ENCODE results near the gene MED15. TPM values are rescaled to one million over a fixed set of nuclear protein-coding genes. Genes with fewer than 3 reads are reported as not detected.
"Not testable (repeated sequence)": the region's sequence is repeated elsewhere in the genome, so short reads cannot be mapped to it uniquely, and the experiment has no call there.

MED15 gene
- total and polyA plus RNA-seq, 9 donors = 15.3 to 52.4 (median 42.4) TPM

DNA sequence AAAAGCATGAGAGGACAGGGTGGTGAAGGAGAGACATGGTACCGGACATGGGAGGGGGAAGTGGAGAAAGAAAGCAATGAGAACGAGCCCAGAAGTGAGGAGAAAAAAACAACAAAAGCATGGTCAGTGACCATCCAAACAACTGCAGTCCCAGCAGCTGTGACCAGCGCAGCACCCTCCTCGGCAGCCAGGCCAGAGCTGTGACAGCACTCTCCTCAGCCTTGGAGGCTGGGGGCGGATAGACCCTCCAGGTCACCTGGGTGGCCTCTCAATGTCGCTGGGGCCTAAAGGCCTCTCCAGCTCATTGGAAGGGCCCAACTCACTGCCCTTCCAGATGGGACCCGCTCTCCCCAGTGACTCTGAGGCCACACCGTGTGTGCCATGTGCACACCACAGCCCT is 103.3 kb downstream of the MED15 start:
- 72% methylated on average over 8 of the region's 8 CpGs for WGBS (ENCODE audit: insufficient coverage)
- no peak overlapping the region for H3K27ac ChIP-seq (ENCODE audit: low read length)
- peaks cover 2% of the 10 kb centered on the region for H3K27me3 ChIP-seq (ENCODE audit: control insufficient read depth, insufficient read depth, low read length)

DNA sequence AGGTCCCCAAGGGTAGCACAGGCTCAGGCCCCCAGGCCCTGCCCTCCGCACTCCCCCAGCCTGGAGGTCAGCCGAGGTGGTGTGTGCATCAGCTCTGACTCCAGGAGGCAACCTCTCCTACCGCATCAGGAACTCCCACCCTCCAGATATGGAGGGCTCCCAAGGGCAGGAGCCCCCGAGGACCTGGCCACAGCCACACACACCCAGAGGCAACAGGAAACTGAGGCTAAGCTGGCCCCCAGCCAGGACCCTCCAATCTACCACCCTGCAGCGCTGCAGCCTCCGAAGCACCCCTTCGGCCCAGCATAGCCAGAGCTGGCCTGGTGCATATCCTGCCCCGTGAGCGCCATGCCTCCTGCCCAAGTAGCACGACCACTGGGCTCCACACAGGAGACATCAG is 104.0 kb downstream of the MED15 start:
- Histone ChIP-seq H3K4me1 (ENCODE audit: control insufficient read depth, insufficient read depth, low read length) (no peaks in the 10 kb centered on the region), H3K36me3 (ENCODE audit: control insufficient read depth, insufficient read depth, low read length) (no peaks in the 10 kb centered on the region), H3K27me3 (ENCODE audit: control insufficient read depth, insufficient read depth, low read length) (peaks cover 2% of the 10 kb centered on the region), H3K4me3 (ENCODE audit: low read length) (no peak overlapping the region), H3K27ac (ENCODE audit: low read length) (no peak overlapping the region), H3K9me3 (replicated peaks; ENCODE audit: control insufficient read depth, low read depth, low read length) (no peaks in the 10 kb centered on the region)
- no peak for DNase-seq
- 80% methylated on average over 10 of the region's 10 CpGs for WGBS (ENCODE audit: insufficient coverage)

More for the DNA sequence above, 103.3 kb downstream of the MED15 start:
- Histone ChIP-seq H3K4me3 (ENCODE audit: low read length) (no peak overlapping the region), H3K9me3 (replicated peaks; ENCODE audit: control insufficient read depth, low read depth, low read length) (no peaks in the 10 kb centered on the region), H3K36me3 (ENCODE audit: control insufficient read depth, insufficient read depth, low read length) (no peaks in the 10 kb centered on the region), H3K4me1 (ENCODE audit: control insufficient read depth, insufficient read depth, low read length) (no peaks in the 10 kb centered on the region)
- DNase-seq = no peak

DNA sequence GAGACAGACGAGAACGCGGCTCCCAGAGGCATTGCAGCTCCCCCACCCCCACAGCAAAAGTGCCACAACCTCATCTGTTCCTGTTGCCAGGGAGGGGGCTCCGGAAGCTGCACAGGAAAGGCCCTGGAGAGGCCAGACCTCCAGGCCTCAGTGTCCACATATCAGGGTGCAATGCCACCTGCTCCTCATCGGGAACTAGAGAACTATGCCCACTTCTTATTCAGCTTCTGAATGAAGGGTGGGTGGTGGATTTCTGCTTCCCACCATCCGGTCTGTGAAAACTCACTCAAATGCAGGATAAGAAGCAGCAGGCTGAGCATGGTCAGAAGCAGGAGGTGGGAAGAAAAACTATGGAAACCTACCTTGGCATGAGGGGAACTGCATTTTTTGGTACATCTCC is 105.9 kb downstream of the MED15 start:
- no peak for DNase-seq
- no CpG with 5 or more reads among the region's 6 CpGs for WGBS (ENCODE audit: insufficient coverage)
- Histone ChIP-seq H3K36me3 (ENCODE audit: control insufficient read depth, insufficient read depth, low read length) (no peaks in the 10 kb centered on the region), H3K4me1 (ENCODE audit: control insufficient read depth, insufficient read depth, low read length) (no peaks in the 10 kb centered on the region), H3K27ac (ENCODE audit: low read length) (no peak overlapping the region), H3K4me3 (ENCODE audit: low read length) (no peak overlapping the region), H3K27me3 (ENCODE audit: control insufficient read depth, insufficient read depth, low read length) (no peaks in the 10 kb centered on the region), H3K9me3 (replicated peaks; ENCODE audit: control insufficient read depth, low read depth, low read length) (no peaks in the 10 kb centered on the region)

DNA sequence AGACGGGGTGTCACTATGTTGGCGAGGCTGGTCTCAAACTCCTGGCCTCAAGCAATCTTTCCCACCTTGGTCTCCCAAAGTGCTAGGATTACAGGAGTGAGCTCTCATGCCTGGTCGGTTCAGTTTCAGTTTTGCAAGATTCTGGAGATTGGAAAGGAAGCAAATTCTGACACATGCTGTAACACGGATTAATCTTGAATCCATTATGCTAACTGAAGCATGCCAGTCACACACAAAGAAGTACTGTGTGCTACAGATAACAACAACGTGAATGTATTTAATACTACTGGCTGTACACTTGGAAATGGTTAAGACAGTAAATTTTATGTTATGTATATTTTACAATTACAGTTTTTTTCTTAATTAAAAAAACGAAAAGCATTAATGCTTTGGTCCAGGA is 107.6 kb downstream of the MED15 start:
- Histone ChIP-seq H3K4me1 (ENCODE audit: control insufficient read depth, insufficient read depth, low read length) (no peaks in the 10 kb centered on the region), H3K36me3 (ENCODE audit: control insufficient read depth, insufficient read depth, low read length) (no peaks in the 10 kb centered on the region), H3K27ac (ENCODE audit: low read length) (no peak overlapping the region), H3K4me3 (ENCODE audit: low read length) (no peak overlapping the region), H3K9me3 (replicated peaks; ENCODE audit: control insufficient read depth, low read depth, low read length) (no peaks in the 10 kb centered on the region), H3K27me3 (ENCODE audit: control insufficient read depth, insufficient read depth, low read length) (no peaks in the 10 kb centered on the region)
- no CpG with 5 or more reads among the region's 6 CpGs for WGBS (ENCODE audit: insufficient coverage)
- DNase-seq = no peak

DNA sequence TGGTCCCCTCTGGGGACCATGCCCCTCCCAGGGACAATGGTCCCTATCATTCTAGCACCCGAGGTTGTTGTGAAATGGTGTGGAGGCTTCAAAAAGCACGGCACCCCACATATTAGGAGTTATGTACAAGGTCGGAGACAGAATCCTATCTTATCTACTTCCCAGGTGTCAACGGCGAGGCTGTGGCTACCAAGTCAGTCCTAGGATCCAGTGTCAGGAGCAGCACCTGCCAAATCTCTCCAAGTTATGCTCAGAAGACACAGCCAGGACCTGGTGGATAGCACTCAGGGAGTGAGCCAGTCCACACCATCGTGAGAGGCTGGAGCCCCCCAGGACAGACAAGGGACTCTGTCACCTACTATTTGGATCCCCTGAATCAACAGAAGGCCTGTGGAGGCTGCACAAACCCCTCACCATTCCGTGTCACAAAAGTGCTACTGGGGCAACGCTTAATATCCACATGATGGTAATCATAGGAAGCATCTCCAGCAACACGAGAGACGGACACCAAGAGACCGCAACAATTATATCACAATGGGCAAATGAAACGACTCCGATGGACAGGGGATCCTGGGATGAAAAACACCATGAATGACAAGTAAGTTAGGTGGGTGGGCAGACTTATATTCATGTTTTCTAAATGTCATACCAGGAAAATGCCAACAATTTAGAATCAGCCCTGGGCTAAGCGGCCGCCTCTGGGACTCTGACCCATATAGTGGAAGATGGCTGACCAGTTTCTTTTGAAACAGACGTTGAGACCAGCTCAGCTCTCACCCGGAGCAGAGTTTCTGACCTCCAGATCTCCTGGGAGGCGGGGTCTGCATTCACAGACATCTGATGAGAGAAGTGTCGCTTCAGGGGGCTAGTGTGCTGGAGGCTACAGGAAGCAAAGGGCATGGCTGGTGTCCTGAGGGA is 108.4 kb downstream of the MED15 start:
- Histone ChIP-seq H3K27me3 (ENCODE audit: control insufficient read depth, insufficient read depth, low read length) (no peaks in the 10 kb centered on the region), H3K36me3 (ENCODE audit: control insufficient read depth, insufficient read depth, low read length) (no peaks in the 10 kb centered on the region), H3K27ac (ENCODE audit: low read length) (no peak overlapping the region), H3K9me3 (replicated peaks; ENCODE audit: control insufficient read depth, low read depth, low read length) (no peaks in the 10 kb centered on the region), H3K4me3 (ENCODE audit: low read length) (no peak overlapping the region), H3K4me1 (ENCODE audit: control insufficient read depth, insufficient read depth, low read length) (no peaks in the 10 kb centered on the region)
- WGBS (ENCODE audit: insufficient coverage) = 68% methylated on average over 9 of the region's 19 CpGs
- no peak for DNase-seq

DNA sequence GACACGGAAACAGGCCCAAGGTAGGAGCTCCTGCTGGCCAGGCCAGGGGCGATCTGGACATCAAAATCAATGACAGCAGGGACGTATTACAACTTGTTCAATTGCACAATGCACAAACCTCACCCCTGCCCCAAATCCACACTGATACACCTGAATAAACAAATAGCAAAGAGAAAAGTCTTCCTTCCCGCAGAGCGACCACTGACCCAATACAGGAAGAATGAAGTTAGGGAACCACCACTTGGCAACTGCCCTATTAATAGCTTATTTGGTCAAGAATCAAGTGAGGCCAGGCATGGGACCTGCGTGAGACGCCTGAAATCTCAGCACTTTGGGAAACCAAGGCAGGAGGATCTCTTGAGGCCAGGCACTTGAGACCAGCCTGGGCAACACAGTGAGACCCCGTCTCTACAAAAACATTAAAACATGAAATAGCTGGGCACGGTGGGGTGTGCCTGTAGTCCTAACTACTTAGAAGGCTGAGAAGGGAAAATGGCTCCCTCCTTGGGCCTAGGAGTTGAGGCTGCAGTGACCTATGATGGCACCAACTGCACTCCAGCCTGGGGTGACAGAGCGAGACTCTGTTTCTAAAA is 109.1 kb downstream of the MED15 start:
- no peak overlapping the region for H3K27ac ChIP-seq (ENCODE audit: low read length)
- H3K4me3 ChIP-seq (ENCODE audit: low read length) = no peak overlapping the region
- no peaks in the 10 kb centered on the region for H3K9me3 ChIP-seq (replicated peaks; ENCODE audit: control insufficient read depth, low read depth, low read length)
- no peaks in the 10 kb centered on the region for H3K36me3 ChIP-seq (ENCODE audit: control insufficient read depth, insufficient read depth, low read length)
- no peaks in the 10 kb centered on the region for H3K27me3 ChIP-seq (ENCODE audit: control insufficient read depth, insufficient read depth, low read length)
- no peak for DNase-seq
- H3K4me1 ChIP-seq (ENCODE audit: control insufficient read depth, insufficient read depth, low read length) = no peaks in the 10 kb centered on the region
- WGBS (ENCODE audit: insufficient coverage) = 83% methylated on average over 2 of the region's 10 CpGs

DNA sequence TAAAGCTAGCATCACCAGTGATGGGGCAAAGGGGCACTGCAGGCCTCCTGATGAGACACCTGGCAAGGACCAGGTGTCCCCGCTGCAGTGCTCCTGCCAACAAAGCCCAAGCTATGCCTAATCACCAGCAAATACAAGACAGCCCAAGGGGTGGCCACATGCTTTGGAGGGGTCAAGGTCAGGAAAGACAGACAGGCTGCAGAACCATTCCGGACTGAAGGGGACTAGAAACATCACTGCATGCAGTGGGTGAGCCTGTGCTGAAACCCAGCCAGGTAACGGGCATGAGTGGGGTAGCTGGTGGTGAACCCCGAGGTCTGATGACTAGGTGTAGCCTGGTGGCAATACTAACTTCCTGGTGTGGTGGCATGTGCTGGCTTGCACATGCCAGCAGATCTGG is 111.1 kb downstream of the MED15 start:
- Histone ChIP-seq H3K9me3 (replicated peaks; ENCODE audit: control insufficient read depth, low read depth, low read length) (no peaks in the 10 kb centered on the region), H3K27me3 (ENCODE audit: control insufficient read depth, insufficient read depth, low read length) (no peaks in the 10 kb centered on the region)
- 79% methylated on average over 3 of the region's 4 CpGs for WGBS (ENCODE audit: insufficient coverage)

DNA sequence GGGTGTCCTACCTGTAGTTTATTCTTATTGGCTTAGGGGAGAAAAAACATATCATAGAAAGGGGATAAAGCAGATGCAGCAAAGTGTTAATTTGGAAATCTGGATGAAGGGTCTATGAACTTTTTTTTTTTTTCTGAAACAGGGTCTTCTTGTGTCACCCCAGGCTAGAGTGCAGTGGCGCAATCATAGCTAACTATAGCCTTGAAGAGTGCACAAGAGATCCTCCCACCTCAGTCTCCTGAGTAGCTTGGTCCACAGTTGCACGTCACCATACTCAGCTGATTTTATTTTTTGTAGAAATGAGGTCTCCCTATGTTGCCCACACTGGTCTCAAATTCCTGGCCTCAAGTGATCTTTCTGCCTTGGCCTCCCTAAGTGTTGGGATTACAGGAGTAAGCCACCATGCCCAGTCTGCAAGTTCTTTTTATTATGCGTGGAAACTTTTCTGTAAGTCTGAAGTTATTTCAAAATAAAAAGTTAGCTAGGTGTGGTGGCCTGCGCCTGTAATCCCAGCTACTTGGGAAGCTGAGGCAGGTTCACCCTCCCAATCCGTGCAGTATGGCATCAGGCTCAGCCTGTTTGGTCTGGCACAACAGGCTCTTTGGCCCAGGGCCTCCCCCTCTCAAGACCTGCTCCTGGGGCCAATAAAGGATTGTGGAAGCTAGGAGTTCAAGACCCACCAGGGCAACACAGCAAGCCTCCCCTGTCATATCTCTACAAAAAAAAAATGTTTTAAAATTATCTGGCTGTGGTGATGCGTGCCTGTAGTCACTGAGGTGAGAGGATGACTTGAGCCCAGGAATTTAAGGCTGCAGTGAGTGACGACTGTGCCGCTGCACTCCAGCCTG is 111.9 kb downstream of the MED15 start:
- no peaks in the 10 kb centered on the region for H3K4me1 ChIP-seq (ENCODE audit: control insufficient read depth, insufficient read depth, low read length)
- DNase-seq = no peak
- H3K27me3 ChIP-seq (ENCODE audit: control insufficient read depth, insufficient read depth, low read length) = no peaks in the 10 kb centered on the region
- no peaks in the 10 kb centered on the region for H3K36me3 ChIP-seq (ENCODE audit: control insufficient read depth, insufficient read depth, low read length)
- no peak overlapping the region for H3K4me3 ChIP-seq (ENCODE audit: low read length)
- no peaks in the 10 kb centered on the region for H3K9me3 ChIP-seq (replicated peaks; ENCODE audit: control insufficient read depth, low read depth, low read length)
- H3K27ac ChIP-seq (ENCODE audit: low read length) = no peak overlapping the region
- WGBS (ENCODE audit: insufficient coverage) = 77% methylated on average over 4 of the region's 8 CpGs

More for the DNA sequence above, 111.1 kb downstream of the MED15 start:
- Histone ChIP-seq H3K27ac (ENCODE audit: low read length) (no peak overlapping the region), H3K36me3 (ENCODE audit: control insufficient read depth, insufficient read depth, low read length) (no peaks in the 10 kb centered on the region), H3K4me1 (ENCODE audit: control insufficient read depth, insufficient read depth, low read length) (no peaks in the 10 kb centered on the region), H3K4me3 (ENCODE audit: low read length) (no peak overlapping the region)
- DNase-seq = no peak

DNA sequence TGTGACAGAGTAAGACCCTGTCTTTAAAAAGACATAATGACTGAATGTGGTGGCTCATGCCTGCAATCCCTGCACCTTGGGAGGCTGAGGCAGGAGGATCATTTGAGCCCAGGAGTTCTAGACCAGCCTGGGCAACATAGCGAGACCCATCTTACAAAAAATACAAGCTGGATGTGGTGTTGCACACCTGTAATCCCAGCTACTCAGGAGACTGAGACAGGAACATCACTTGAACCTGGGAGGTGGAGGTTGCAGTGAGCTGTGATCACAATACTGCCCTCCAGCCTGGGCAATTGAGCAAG is 112.4 kb downstream of the MED15 start:
- not testable (repeated sequence) for H3K27me3 ChIP-seq (ENCODE audit: control insufficient read depth, insufficient read depth, low read length); DNase-seq; H3K4me3 ChIP-seq (ENCODE audit: low read length); H3K27ac ChIP-seq (ENCODE audit: low read length); H3K4me1 ChIP-seq (ENCODE audit: control insufficient read depth, insufficient read depth, low read length); H3K36me3 ChIP-seq (ENCODE audit: control insufficient read depth, insufficient read depth, low read length); H3K9me3 ChIP-seq (replicated peaks; ENCODE audit: control insufficient read depth, low read depth, low read length)
- WGBS (ENCODE audit: insufficient coverage) = no CpG with 5 or more reads among the region's 1 CpG

DNA sequence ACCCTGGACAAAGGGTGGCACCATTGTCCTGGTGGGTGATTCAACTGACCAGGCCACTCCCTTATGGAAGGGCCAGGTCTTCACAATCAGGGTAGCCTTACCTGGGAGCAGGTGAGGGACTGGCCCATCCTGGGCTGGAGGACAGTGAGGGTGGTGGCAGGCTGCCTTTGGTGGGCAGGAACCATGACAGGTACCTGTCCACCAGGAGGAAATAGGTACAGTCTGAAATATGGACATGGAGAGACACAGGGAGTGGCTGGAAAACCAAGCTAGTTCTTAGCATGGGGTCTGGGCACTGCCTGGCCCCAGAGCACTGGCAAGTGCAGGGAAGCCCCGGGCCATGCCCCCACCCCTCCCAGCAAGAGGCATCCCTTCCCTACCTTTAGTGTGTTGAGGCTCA is 113.8 kb downstream of the MED15 start:
- no peak for DNase-seq
- H3K9me3 ChIP-seq (replicated peaks; ENCODE audit: control insufficient read depth, low read depth, low read length) = no peaks in the 10 kb centered on the region
- no peaks in the 10 kb centered on the region for H3K27me3 ChIP-seq (ENCODE audit: control insufficient read depth, insufficient read depth, low read length)
- WGBS (ENCODE audit: insufficient coverage) = 83% methylated on average over 1 of the region's 1 CpG
- H3K27ac ChIP-seq (ENCODE audit: low read length) = no peak overlapping the region
- no peak overlapping the region for H3K4me3 ChIP-seq (ENCODE audit: low read length)
- H3K36me3 ChIP-seq (ENCODE audit: control insufficient read depth, insufficient read depth, low read length) = no peaks in the 10 kb centered on the region
- H3K4me1 ChIP-seq (ENCODE audit: control insufficient read depth, insufficient read depth, low read length) = no peaks in the 10 kb centered on the region

All from muscle of leg (tissue), 11 donors.